NB4 (cell line): ENCODE measurements around the gene INPP5A.
A peak's percentile ranks its signal among the peaks of the same experiment; 100 is the strongest.

Experiments used
- DNase-seq: peaks from one replicate; pipeline ENCODE4 v3.0.0; 2010; ENCODE audit warnings: low read depth
- H3K4me3 ChIP-seq: one replicate; pipeline ENCODE4 v1.5.1; 2011; ENCODE audit warnings: mild to moderate bottlenecking, low read depth, low read length, moderate library complexity
- CTCF ChIP-seq: IDR thresholded peaks from one replicate; pipeline ENCODE4 v1.5.1; 2012; ENCODE audit warnings: low read depth, low read length
- MAX ChIP-seq: IDR thresholded peaks from 2 replicates; pipeline ENCODE4 v1.6.1; 2011; ENCODE audit warnings: low read depth, low read length
- MYC ChIP-seq: IDR thresholded peaks from 2 replicates; pipeline ENCODE4 v1.6.1; 2011; ENCODE audit warnings: low read depth, low read length
- POLR2A ChIP-seq: IDR thresholded peaks from 2 replicates; pipeline ENCODE4 v1.6.1; 2011; ENCODE audit warnings: mild to moderate bottlenecking; ENCODE audit not compliant: insufficient read length; ENCODE audit errors: extremely low read depth

The INPP5A gene

DNA sequence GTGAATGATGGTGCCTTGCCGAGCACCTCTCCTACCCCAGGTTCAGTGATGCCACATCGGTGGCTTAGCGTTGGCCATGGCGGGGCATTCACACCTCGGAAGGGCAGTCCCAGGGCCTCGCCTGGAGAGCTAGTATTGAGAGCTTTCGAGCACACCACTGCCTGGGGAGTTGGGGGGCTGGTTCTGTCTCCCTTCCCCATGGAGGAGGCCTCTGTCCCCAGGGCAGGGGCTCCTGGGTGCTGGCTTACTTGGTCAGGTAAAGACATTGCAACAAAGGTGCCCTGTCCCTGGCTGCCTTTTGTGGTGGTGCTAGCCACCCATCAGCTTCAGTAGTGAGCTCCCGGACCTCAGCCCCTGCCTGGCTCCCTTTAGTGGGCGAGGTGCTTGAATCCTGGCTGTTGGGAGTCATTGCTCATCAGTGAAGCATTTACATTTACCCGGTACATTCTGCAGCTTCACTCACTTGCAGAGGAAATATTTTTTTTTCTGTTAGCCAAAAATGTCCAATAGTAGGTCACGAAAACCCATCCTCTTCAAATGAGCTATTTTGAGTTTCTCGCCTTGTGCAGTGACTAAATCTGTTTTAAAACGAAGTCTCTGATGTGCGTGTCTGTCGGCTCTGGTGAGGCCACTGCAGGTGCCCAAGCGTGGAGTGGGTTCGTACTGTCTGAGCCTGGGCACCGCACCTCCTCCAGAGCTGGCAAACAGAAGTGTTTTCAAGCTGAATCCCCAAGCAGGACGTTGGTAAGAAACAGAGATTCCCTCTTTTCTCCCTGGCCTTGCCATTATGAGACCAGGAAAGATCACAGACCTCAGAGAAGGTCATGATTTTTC is 95.5 kb downstream of the INPP5A start:
- TF ChIP-seq MAX (no peak), MYC (no peak), POLR2A (no peak)
- DNase-seq, result no peak
- no peak overlapping the region for H3K4me3 ChIP-seq

DNA sequence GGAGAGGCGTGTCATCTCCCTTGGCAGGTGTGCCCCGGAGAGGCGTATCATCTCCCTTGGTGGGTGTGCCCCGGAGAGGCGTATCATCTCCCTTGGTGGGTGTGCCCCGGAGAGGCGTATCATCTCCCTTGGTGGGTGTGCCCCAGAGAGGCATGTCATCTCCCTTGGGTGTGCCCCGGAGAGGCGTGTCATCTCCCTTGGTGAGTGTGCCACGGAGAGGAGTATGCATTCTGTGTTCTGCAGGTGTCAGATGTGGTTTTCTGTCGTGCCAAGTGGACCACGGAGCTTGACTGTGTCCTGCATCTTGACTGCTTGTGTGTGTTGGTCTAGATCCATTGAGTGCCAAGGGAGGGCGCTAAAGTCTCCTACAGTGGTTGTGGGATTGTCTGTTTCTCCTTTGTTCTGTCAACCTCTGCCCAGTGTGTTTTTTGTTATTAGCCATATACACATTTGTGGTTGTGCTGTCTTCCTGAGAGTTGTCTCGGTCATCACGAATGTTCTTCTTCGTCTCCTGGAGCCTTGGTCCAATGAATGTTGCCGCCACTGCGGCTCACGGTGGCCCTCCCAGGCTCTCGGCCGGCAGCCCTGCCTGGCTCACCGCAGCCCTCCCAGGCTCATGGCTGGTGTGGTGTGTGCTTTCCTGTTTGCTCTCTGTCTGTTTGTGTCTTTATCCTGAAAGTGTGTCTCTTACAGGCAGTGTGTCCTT is 96.8 kb downstream of the INPP5A start:
- TF ChIP-seq MYC (no peak), CTCF (peak; percentile 55)
- no peak overlapping the region for H3K4me3 ChIP-seq
- DNase-seq, result peak; percentile 29

- no peak for DNase-seq
- H3K4me3 ChIP-seq, result no peak overlapping the region
- TF ChIP-seq MAX (no peak), MYC (no peak), POLR2A (no peak), CTCF (no peak)
Measured at GRCh38 chr10:132634947-132635271, 97.3 kb downstream of the INPP5A start.

GRCh38 chr10:132636358-132636757 is 98.8 kb downstream of the INPP5A start:
- no peak for TF ChIP-seq MAX
- TF ChIP-seq MYC, result no peak
- TF ChIP-seq CTCF, result no peak
- TF ChIP-seq POLR2A, result no peak
- no peak overlapping the region for H3K4me3 ChIP-seq
- DNase-seq, result peak; percentile 32

DNA sequence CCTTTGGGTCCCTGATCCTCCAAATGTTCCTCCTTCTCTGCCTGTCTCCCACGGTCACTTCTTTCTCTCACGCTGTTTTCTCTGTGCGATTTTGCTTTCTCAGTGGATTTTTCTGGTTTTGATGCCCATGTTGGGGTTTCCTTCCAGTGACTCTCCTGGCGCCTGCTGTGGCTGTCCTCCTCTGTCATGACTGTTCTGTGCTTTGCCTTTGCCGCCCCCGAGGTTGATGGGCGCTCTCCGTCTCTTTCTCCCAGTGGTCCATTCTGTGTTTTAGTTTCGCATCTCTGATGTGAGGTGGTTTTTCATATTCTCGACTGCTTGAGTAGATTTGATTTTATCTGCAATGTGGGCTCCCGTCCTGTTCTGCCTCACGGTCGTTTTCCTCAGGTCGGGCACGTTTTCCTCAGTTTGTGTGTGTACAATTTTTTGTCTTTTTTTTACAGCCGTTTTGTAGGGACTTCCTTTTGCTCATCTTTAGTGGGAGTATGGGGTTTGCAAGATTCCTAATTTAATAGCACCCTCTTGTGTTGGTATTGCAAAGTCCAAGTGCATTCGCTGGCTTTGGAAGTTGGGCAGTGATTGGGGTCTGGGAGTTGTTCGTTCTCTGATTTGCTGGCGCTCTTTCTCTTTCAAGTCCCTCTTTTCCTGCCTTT is 100.0 kb downstream of the INPP5A start:
- H3K4me3 ChIP-seq, result no peak overlapping the region
- peak; percentile 81 for DNase-seq

More for the DNA sequence above, 100.0 kb downstream of the INPP5A start:
- TF ChIP-seq POLR2A (no peak), CTCF (peak; percentile 70), MAX (no peak), MYC (peak; percentile 35; the same call in 1 of the 2 replicates)
